Bronchial epithelial cell (primary cell): ENCODE results near the gene PCDH8. TPM values are rescaled to one million over a fixed set of nuclear protein-coding genes. Genes with fewer than 3 reads are reported as not detected.

Source experiments
- DNase-seq: peaks from one replicate; pipeline ENCODE4 v3.0.0-alpha.2; 2010; ENCODE audit warnings: low read depth
- FAIRE-seq: peaks from 2 replicates; lab custom pipeline; 2011; peaks lifted over from hg19 to GRCh38; lab: Jason Lieb, UNC
- H3K27me3 ChIP-seq: 2 replicates; pipeline ENCODE4 v1.5.1; 2011; ENCODE audit warnings: low read length; ENCODE audit not compliant: control insufficient read depth, insufficient read depth
- H3K36me3 ChIP-seq: 2 replicates; pipeline ENCODE4 v1.5.1; 2011; ENCODE audit warnings: low read length; ENCODE audit not compliant: control insufficient read depth, insufficient read depth
- H3K4me3 ChIP-seq: 2 replicates; pipeline ENCODE4 v1.5.1; 2011; ENCODE audit warnings: mild to moderate bottlenecking, low read depth, low read length, control low read depth
- CTCF ChIP-seq: IDR thresholded peaks from 2 replicates; pipeline ENCODE4 v1.5.1; 2011; ENCODE audit warnings: mild to moderate bottlenecking, moderate library complexity, low read length, control low read depth, inconsistent platforms; ENCODE audit not compliant: insufficient read depth, severe bottlenecking
- total RNA-seq: library from RNA; depleted of rRNA; stranded (reverse); fragments of >200 nt; gene quantifications from 2 replicates; pipeline ENCODE4 v1.2.1, GENCODE V29; 2014

PCDH8 gene
- total RNA-seq, 1 donor from 2014 or later: not detected

- TF ChIP-seq CTCF: no peak
- FAIRE-seq (no peak), DNase-seq (no peak)
- Histone ChIP-seq H3K36me3 (no peaks in the 10 kb centered on the region), H3K4me3 (no peak overlapping the region), H3K27me3 (no peaks in the 10 kb centered on the region)
Measured at GRCh38 chr13:52794589-52794988, 53.9 kb downstream of the PCDH8 start.

GRCh38 chr13:52793515-52794061 is 54.9 kb downstream of the PCDH8 start:
- Histone ChIP-seq H3K36me3 (no peaks in the 10 kb centered on the region), H3K4me3 (no peak overlapping the region), H3K27me3 (no peaks in the 10 kb centered on the region)
- no peak for TF ChIP-seq CTCF
- DNase-seq: no peak
- no peak for FAIRE-seq

Other genes starting within 250 kb of the PCDH8 start
- 3.7 and 3.8 TPM in 2 replicates for gene HNRNPA1L2, start 206.2 kb downstream of the PCDH8 start, total RNA-seq
- gene SUGT1, start 195.8 kb downstream of the PCDH8 start, total RNA-seq: 25.7 and 25.8 TPM in 2 replicates
- gene CNMD, start 108.8 kb downstream of the PCDH8 start, total RNA-seq: not detected in 2 replicates
- gene OLFM4, start 180.2 kb upstream of the PCDH8 start, total RNA-seq: not detected in 2 replicates